Neuronal stem cell (in vitro differentiated cells): ENCODE measurements around the gene NHERF1.

Experiments used
- DNase-seq: peaks from one replicate; pipeline ENCODE4 v3.0.0-alpha.2; 2013; ENCODE audit warnings: low spot score
- H2AFZ ChIP-seq: one replicate; pipeline ENCODE4 v1.6.1; 2013; ENCODE audit warnings: mild to moderate bottlenecking, low read length, inconsistent platforms
- H2AK5ac ChIP-seq: 2 replicates; pipeline ENCODE4 v1.6.1; 2013; ENCODE audit warnings: low read depth, mild to moderate bottlenecking, inconsistent platforms, low read length, moderate library complexity, mixed read lengths
- H2BK120ac ChIP-seq: 2 replicates; pipeline ENCODE4 v1.6.1; 2013; ENCODE audit warnings: low read depth, mild to moderate bottlenecking, inconsistent platforms, low read length, moderate library complexity, mixed read lengths
- H2BK12ac ChIP-seq: one replicate; pipeline ENCODE4 v1.6.1; 2013; ENCODE audit warnings: low read length, inconsistent platforms
- H2BK15ac ChIP-seq: 2 replicates; pipeline ENCODE4 v1.6.1; 2013; ENCODE audit warnings: mild to moderate bottlenecking, low read length, inconsistent platforms, mixed read lengths
- H2BK5ac ChIP-seq: one replicate; pipeline ENCODE4 v1.6.1; 2013; ENCODE audit warnings: inconsistent platforms, mild to moderate bottlenecking, low read length, moderate library complexity
- H3K14ac ChIP-seq: one replicate; pipeline ENCODE4 v1.6.1; 2013; ENCODE audit warnings: low read length, inconsistent platforms
- H3K18ac ChIP-seq: 2 replicates; pipeline ENCODE4 v1.6.1; 2013; ENCODE audit warnings: low read length, inconsistent platforms
- H3K23ac ChIP-seq: 2 replicates; pipeline ENCODE4 v1.6.1; 2013; ENCODE audit warnings: low read depth, mild to moderate bottlenecking, mixed read lengths, low read length, inconsistent platforms; ENCODE audit not compliant: poor library complexity
- H3K27ac ChIP-seq: replicated peaks from 3 replicates; pipeline ENCODE4 v1.5.1; 2013; ENCODE audit warnings: low read length, inconsistent platforms
- H3K27me3 ChIP-seq, 3 experiments: 2 replicates each; pipeline ENCODE4 v1.6.1; 2013; ENCODE audit warnings: low read length in 3 of 3, mild to moderate bottlenecking in 2 of 3, inconsistent platforms in 1 of 3, low read depth in 1 of 3, mixed read lengths in 1 of 3, moderate library complexity in 1 of 3; ENCODE audit not compliant: control insufficient read depth in 3 of 3, insufficient read depth in 3 of 3
- H3K36me3 ChIP-seq, 2 donors: replicated peaks in 1 of 2; 2 replicates each; pipeline ENCODE4 v1.6.1; 2013; ENCODE audit warnings: low read length in 2 of 2; ENCODE audit not compliant: control insufficient read depth in 2 of 2, insufficient read depth in 2 of 2
- H3K4ac ChIP-seq: 2 replicates; pipeline ENCODE4 v1.6.1; 2013; ENCODE audit warnings: inconsistent platforms, mild to moderate bottlenecking, low read length, moderate library complexity
- H3K4me1 ChIP-seq, 2 donors: 1 replicate in 1 of 2; 2 replicates in 1 of 2; pipeline ENCODE4 v1.6.1; 2013; ENCODE audit warnings: low read length in 2 of 2, low read depth in 1 of 2; ENCODE audit not compliant: control insufficient read depth in 2 of 2, insufficient read depth in 1 of 2
- H3K4me2 ChIP-seq: one replicate; pipeline ENCODE4 v1.6.1; 2013; ENCODE audit warnings: mild to moderate bottlenecking, low read length, inconsistent platforms; ENCODE audit not compliant: insufficient read depth, poor library complexity, severe bottlenecking
- H3K4me3 ChIP-seq, 2 donors: 2 replicates each; pipeline ENCODE4 v1.5.1; 2013; ENCODE audit warnings: low read length in 2 of 2, mild to moderate bottlenecking in 2 of 2, inconsistent platforms in 1 of 2, moderate library complexity in 1 of 2
- H3K79me1 ChIP-seq: one replicate; pipeline ENCODE4 v1.6.1; 2013; ENCODE audit warnings: low read depth, mild to moderate bottlenecking, inconsistent platforms, low read length, moderate library complexity
- H3K9ac ChIP-seq: one replicate; pipeline ENCODE4 v1.6.1; 2013; ENCODE audit warnings: mild to moderate bottlenecking, low read depth, low read length, inconsistent platforms; ENCODE audit not compliant: poor library complexity
- H3K9me3 ChIP-seq, 2 donors: replicated peaks in 1 of 2; 2 replicates each; pipeline versions ENCODE3 to v1.6.1; 2013; ENCODE audit warnings: low read length in 2 of 2, mild to moderate bottlenecking in 2 of 2, inconsistent platforms in 1 of 2, low read depth in 1 of 2, mixed read lengths in 1 of 2, moderate library complexity in 1 of 2; ENCODE audit not compliant: control insufficient read depth in 2 of 2, insufficient read depth in 1 of 2
- H4K8ac ChIP-seq: one replicate; pipeline ENCODE4 v1.6.1; 2013; ENCODE audit warnings: low read depth, mild to moderate bottlenecking, inconsistent platforms, low read length, moderate library complexity
- H4K91ac ChIP-seq: one replicate; pipeline ENCODE4 v1.6.1; 2013; ENCODE audit warnings: low read length, low read depth, mild to moderate bottlenecking, inconsistent platforms; ENCODE audit not compliant: poor library complexity
- WGBS, 2 donors: extraction: QIAGEN DNeasy Blood & Tissue Kit; methylation state at CpG; one replicate each; pipeline ENCODE4 v1.1.7; 2013; ENCODE audit warnings: missing lambda C conversion rate in 2 of 2, mixed read lengths in 1 of 2; ENCODE audit not compliant: insufficient read length in 2 of 2, insufficient replicate concordance in 1 of 2; ENCODE audit errors: extremely low coverage in 2 of 2; 5-methylcytosine and 5-hydroxymethylcytosine counted together

The NHERF1 gene

DNA sequence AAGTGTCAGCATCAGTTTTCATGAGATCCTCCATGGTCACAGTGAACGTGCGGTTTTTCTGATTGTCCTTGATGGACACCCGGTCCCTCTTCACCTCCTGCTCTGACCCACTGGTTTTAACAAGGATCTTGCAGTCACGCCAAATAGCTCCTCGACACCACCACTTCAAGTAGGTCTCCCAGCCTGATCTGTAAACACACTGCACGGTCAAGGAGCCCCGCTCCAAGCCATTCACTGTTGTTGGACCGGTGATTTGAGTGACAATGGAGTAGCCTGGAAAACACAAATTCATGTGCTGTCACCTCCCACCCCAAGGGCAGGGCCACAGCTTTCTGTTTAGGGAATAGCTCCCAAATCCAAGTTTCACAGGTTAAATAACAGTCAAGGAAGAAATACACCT is 43.9 kb upstream of the NHERF1 start:
- no peak overlapping the region for H2BK5ac ChIP-seq
- H3K79me1 ChIP-seq, result no peaks in the 10 kb centered on the region
- no peak overlapping the region for H3K14ac ChIP-seq
- no CpG with 5 or more reads among the region's 8 CpGs for WGBS, 2 donors
- H3K23ac ChIP-seq, result no peak overlapping the region
- no peak overlapping the region for H4K8ac ChIP-seq
- H3K4ac ChIP-seq, result no peak overlapping the region
- no peak overlapping the region for H3K4me3 ChIP-seq
- no peak overlapping the region for H2BK120ac ChIP-seq
- no peaks in the 10 kb centered on the region for H3K9me3 ChIP-seq
- no peak overlapping the region for H3K18ac ChIP-seq
- H3K9ac ChIP-seq, result no peak overlapping the region
- no peak overlapping the region for H2BK15ac ChIP-seq
- no peak overlapping the region for H3K27ac ChIP-seq
- H3K36me3 ChIP-seq, result no peaks in the 10 kb centered on the region
- no peak overlapping the region for H2BK12ac ChIP-seq
- H3K4me1 ChIP-seq, result no peaks in the 10 kb centered on the region
- no peak overlapping the region for H4K91ac ChIP-seq
- no peak for DNase-seq
- no peak overlapping the region for H3K4me2 ChIP-seq
- H2AFZ ChIP-seq, result no peak overlapping the region
- no peak overlapping the region for H2AK5ac ChIP-seq
- peaks cover 0 to 8% (median 0%) of the 10 kb centered on the region in 3 experiments for H3K27me3 ChIP-seq

DNA sequence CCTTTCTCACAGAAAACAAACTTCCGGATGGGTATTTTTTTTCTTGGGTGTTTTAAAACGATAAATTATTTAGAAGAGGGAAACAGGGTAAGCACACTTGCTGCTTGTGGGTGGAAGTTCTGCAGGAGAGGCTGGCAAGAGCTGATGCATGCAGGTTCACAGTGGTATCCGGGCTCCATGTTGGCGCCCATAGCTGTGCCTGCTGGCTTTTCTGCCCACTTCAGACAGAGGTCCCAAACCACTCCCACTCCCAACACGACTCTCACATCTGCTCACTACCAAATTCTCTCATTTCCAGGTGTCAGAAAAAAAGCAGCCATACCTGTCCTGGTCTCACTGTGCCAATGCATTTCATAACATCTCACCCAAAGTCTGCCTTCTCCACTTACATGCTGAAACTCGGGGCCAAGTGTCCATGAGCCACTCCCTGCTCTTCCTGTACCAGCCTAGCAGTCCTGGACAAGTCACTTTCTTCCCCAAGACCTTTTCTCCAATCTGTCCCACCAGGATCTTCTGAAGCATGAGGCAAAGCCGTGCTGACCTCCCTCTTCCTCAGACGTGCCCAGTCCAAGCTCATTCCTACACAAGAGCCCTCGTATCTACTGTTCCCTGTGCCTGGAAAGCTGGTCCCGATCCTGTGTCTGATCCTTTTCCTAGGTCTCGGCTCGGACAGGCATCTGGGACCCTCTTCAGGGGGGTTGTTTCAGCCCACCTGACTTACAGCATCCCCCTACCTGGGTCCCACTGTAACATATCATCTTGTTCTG is 37.2 kb upstream of the NHERF1 start:
- Histone ChIP-seq H3K14ac (no peak overlapping the region), H3K9ac (no peak overlapping the region), H2BK5ac (no peak overlapping the region), H3K27me3 (peaks cover 0 to 13% (median 0%) of the 10 kb centered on the region in 3 experiments), H3K4me3 (no peak overlapping the region), H3K18ac (no peak overlapping the region), H3K79me1 (no peaks in the 10 kb centered on the region), H3K4me1 (no peaks in the 10 kb centered on the region), H2BK12ac (no peak overlapping the region), H2AK5ac (no peak overlapping the region), H3K36me3 (no peaks in the 10 kb centered on the region), H3K23ac (peak overlapping the region; percentile 34), H3K27ac (no peak overlapping the region), H4K91ac (no peak overlapping the region), H3K9me3 (no peaks in the 10 kb centered on the region), H4K8ac (no peak overlapping the region), H3K4me2 (no peak overlapping the region), H3K4ac (no peak overlapping the region), H2BK120ac (no peak overlapping the region), H2BK15ac (no peak overlapping the region), H2AFZ (no peak overlapping the region)
- DNase-seq, result no peak
- WGBS, 2 donors, result no CpG with 5 or more reads among the region's 12 CpGs

DNA sequence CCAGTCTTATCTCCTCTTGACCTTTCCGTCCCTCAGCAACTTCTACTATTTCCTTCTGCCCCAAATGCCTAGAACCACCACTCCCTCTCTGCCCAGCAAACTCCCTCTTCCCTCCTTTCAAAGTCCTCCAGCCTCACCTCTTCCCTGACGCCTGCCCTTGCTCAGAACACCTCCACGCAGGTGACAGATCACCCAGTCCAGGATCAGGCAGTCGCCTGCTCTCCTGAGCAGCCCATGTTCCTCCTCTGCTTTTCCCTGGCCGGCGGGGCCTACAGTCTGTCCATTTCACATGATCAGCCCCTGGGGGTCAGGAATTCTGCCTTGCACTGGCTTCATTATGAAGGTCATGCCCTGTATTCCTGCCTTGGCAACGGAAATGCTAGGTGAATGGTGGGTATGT is 36.1 kb upstream of the NHERF1 start:
- no peak overlapping the region for H3K23ac ChIP-seq
- H2AFZ ChIP-seq, result no peak overlapping the region
- no peak overlapping the region for H3K4me2 ChIP-seq
- WGBS, 2 donors, result no CpG with 5 or more reads among the region's 7 CpGs
- H3K9ac ChIP-seq, result no peak overlapping the region
- no peak for DNase-seq
- H3K18ac ChIP-seq, result no peak overlapping the region
- no peak overlapping the region for H3K14ac ChIP-seq
- no peak overlapping the region for H2BK15ac ChIP-seq
- no peak overlapping the region for H4K8ac ChIP-seq
- H3K79me1 ChIP-seq, result no peaks in the 10 kb centered on the region
- no peak overlapping the region for H3K4ac ChIP-seq
- no peak overlapping the region for H2AK5ac ChIP-seq
- H3K9me3 ChIP-seq, result no peaks in the 10 kb centered on the region
- H3K27me3 ChIP-seq, result peaks cover 0 to 19% (median 0%) of the 10 kb centered on the region in 3 experiments
- no peak overlapping the region for H3K27ac ChIP-seq
- H2BK12ac ChIP-seq, result no peak overlapping the region
- H3K36me3 ChIP-seq, result no peaks in the 10 kb centered on the region
- no peak overlapping the region for H2BK5ac ChIP-seq
- no peak overlapping the region for H2BK120ac ChIP-seq
- no peak overlapping the region for H3K4me3 ChIP-seq
- H3K4me1 ChIP-seq, result no peaks in the 10 kb centered on the region
- no peak overlapping the region for H4K91ac ChIP-seq

DNA sequence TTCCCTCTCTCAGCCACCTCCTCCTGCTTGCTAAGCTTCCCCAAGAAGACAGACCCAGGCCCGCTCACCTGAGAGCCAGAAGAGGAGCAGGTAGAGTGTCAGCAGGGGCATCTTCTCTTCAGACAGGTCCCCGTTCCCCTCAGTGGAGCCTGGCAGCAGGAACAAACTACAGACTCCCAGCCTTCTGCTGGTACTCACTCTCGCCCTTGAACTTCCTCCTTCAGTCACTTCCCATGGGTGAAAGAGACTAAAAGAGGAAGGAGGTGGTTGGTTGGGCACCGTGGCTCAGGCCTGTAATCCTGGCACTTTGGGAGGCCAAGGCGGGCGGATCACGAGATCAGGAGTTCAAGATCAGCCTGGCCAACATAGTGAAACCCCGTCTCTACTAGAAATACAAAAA is 35.7 kb upstream of the NHERF1 start, which contains the start of gene CD300LF:
TSS of gene CD300LF (minus strand) at position 168 of the 400 bp plus-strand sequence. CDS start at position 111, 57 bp downstream.
- Histone ChIP-seq H3K23ac (no peak within 1 kb of the TSS), H3K27me3 (peaks cover 0 to 24% (median 0%) of the 10 kb centered on the region in 3 experiments), H3K79me1 (no peaks in the 10 kb centered on the region), H2AFZ (no peak within 1 kb of the TSS), H2AK5ac (no peak within 1 kb of the TSS), H3K14ac (no peak within 1 kb of the TSS), H3K18ac (no peak within 1 kb of the TSS), H3K4ac (no peak within 1 kb of the TSS), H2BK15ac (no peak within 1 kb of the TSS), H3K4me2 (no peak within 1 kb of the TSS), H4K8ac (no peak within 1 kb of the TSS), H3K27ac (no peak within 1 kb of the TSS), H4K91ac (no peak within 1 kb of the TSS), H3K9ac (no peak within 1 kb of the TSS), H3K4me1 (no peaks in the 10 kb centered on the region), H3K9me3 (no peaks in the 10 kb centered on the region), H2BK5ac (no peak within 1 kb of the TSS), H3K36me3 (no peaks in the 10 kb centered on the region), H3K4me3 (no peak within 1 kb of the TSS), H2BK12ac (no peak within 1 kb of the TSS), H2BK120ac (no peak within 1 kb of the TSS)
- DNase-seq, result no peak
- WGBS, 2 donors, result no CpG with 5 or more reads among the region's 8 CpGs
